ENCODE measurements around the gene CCDC9B. TPM values are rescaled to one million over a fixed set of nuclear protein-coding genes. Genes with fewer than 3 reads are reported as not detected.
A peak's percentile ranks its signal among the peaks of the same experiment; 100 is the strongest.

CCDC9B gene
- total and polyA plus RNA-seq, 8 donors = 18.3 to 72.3 (median 32.3) TPM

DNA sequence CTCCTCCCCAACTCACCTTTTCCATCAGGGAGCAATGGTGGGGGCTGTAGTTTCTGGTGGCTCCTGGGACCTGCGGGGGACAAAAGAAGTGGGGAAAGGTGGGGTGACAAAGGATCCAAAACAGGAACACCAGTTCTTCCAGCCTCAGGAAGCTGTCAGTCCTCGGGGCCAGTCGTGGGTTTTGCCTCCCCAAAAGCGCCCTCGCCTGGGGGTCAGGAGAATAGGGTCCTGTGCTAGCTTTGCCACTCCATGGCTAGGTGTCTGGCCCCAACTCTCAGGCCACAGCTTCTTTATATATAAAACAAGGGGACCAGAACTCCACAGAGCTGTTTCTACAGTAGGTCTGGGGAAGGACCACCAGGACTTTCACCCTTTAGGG is 4.0 kb downstream of the CCDC9B start:
- Histone ChIP-seq H3K9me3 (no peaks in the 10 kb centered on the region), H3K27me3 (no peaks in the 10 kb centered on the region), H3K27ac (no peak overlapping the region), H3K4me1 (peaks cover 0 to 26% (median 4%) of the 10 kb centered on the region in 3 donors), H3K36me3 (no peaks in the 10 kb centered on the region), H3K4me3 (no peak overlapping the region)
- intact Hi-C loops (cut with DNase I) = loop anchor here in 1 of 3 donors (5.0 kb wide), 1 partner anchor 54 kb away; the partner anchor contains the start of gene ANKRD63
- 48 to 52% methylated on average over 5 of the region's 5 CpGs for WGBS, 2 donors
- TF ChIP-seq, protein P1, sequence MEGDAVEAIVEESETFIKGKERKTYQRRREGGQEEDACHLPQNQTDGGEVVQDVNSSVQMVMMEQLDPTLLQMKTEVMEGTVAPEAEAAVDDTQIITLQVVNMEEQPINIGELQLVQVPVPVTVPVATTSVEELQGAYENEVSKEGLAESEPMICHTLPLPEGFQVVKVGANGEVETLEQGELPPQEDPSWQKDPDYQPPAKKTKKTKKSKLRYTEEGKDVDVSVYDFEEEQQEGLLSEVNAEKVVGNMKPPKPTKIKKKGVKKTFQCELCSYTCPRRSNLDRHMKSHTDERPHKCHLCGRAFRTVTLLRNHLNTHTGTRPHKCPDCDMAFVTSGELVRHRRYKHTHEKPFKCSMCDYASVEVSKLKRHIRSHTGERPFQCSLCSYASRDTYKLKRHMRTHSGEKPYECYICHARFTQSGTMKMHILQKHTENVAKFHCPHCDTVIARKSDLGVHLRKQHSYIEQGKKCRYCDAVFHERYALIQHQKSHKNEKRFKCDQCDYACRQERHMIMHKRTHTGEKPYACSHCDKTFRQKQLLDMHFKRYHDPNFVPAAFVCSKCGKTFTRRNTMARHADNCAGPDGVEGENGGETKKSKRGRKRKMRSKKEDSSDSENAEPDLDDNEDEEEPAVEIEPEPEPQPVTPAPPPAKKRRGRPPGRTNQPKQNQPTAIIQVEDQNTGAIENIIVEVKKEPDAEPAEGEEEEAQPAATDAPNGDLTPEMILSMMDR (IDR thresholded peaks at IDR 0.05) = no peak
- no peak for ATAC-seq
- no peak for FAIRE-seq
- DNase-seq = no peak

DNA sequence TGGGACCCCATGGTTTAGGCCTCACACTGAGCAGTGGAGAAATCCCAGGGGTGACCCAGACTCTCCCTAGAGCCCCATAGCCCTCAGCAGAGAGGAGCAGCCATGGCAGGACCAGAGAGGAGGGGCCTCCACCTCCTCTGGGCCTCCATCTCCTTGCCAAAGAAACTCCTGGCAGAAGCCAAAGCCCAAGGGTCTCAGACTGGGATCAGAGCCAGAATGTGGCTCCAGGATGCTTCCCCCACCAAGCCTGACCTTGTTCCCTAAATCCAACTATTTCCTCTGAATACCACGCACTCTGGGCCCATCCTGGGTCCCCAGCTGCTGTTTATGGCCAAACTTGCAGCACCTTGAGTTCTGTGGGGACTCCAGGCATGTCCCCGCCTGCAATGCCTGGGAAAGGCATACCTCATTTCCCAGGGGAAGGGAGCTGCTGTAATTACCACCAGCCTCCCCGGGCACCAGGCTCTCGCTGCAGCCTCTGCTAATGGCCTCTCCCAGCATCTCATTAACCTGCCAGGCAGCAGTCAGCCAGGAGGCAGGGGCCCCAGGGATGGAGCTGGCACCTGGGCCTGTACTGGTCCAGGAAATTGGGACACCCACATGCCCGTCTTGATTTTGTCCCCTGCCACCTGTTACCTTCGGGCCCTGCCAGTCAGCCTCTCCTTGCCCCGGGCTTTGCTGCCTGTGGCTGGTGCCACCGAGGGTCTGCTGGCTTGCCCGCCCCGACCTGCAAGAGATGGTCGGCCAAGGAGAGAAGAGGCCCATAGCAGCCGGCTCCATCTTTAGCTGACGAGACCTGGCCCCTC is 4.6 kb downstream of the CCDC9B start:
- Histone ChIP-seq H3K27me3 (no peaks in the 10 kb centered on the region), H3K4me3 (no peak overlapping the region), H3K9me3 (no peaks in the 10 kb centered on the region), H3K27ac (no peak overlapping the region), H3K4me1 (peaks cover 0 to 23% (median 2%) of the 10 kb centered on the region in 3 donors), H3K36me3 (no peaks in the 10 kb centered on the region)
- FAIRE-seq (no peak), DNase-seq (peak in 1 of 6 donors; percentile 40), ATAC-seq (no peak)
- TF ChIP-seq, protein P1 (IDR thresholded peaks at IDR 0.05) = no peak
- WGBS, 2 donors = 78 to 84% methylated on average over 13 of the region's 13 CpGs
- intact Hi-C loops (cut with DNase I) = loop anchor here in 1 of 3 donors (5.0 kb wide), 1 partner anchor 54 kb away; the partner anchor contains the start of gene ANKRD63

DNA sequence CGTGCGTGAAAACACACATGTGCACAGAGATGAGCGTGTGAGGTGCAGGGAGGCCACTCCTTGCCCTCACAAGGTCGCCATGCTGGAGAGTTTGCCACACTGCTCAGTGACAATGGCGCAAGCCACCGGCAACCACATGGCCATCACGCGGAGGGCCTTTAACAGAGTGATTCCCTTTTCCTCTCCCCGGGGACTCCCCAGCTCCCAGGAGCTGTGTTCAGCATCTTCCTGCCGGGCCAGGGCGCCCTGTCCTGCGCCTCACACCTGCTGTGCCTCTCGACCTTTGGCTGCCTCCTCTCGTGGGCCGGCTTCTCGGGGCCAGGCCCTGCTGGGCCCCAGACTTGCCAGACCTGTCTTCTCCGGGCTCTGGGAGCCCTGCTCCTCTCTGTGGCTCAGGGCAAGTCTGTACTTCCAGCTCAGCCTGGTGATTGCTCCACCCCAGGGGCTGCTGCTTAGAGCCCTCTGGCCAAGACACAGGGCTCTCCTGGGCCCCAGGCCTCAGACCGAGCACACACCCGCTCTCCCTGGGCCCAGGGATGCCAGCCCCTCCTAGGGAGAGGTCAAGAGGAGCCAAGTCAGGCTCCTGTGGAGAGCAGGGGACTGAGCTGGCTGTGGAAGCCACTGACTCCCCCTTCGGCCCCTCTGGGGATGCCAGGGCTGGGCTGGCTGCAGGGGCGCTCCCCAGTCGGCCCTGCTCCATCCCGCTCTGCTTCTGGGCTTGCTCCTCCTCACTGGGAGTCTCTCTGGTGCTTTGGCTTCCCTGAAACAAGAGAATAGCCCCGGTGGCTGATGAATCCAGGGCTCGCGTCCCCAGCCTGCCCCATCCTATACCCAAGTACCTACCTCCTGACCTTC is 5.6 kb downstream of the CCDC9B start:
- ATAC-seq (no peak), DNase-seq (peak in 1 of 6 donors; percentile 58), FAIRE-seq (no peak)
- Histone ChIP-seq H3K4me1 (peaks cover 0 to 21% (median 0%) of the 10 kb centered on the region in 3 donors), H3K4me3 (no peak overlapping the region), H3K27ac (peak overlapping the region in 2 of 4 donors; percentile 64 to 73), H3K9me3 (no peaks in the 10 kb centered on the region), H3K36me3 (no peaks in the 10 kb centered on the region), H3K27me3 (no peaks in the 10 kb centered on the region)
- intact Hi-C loops (cut with DNase I) = loop anchor here in 1 of 3 donors (5.0 kb wide), 1 partner anchor 53 kb away; the partner anchor contains the start of gene ANKRD63
- 77 to 80% methylated on average over 24 to 26 of the region's 26 CpGs for WGBS, 2 donors
- TF ChIP-seq, protein P1 (IDR thresholded peaks at IDR 0.05) = no peak

DNA sequence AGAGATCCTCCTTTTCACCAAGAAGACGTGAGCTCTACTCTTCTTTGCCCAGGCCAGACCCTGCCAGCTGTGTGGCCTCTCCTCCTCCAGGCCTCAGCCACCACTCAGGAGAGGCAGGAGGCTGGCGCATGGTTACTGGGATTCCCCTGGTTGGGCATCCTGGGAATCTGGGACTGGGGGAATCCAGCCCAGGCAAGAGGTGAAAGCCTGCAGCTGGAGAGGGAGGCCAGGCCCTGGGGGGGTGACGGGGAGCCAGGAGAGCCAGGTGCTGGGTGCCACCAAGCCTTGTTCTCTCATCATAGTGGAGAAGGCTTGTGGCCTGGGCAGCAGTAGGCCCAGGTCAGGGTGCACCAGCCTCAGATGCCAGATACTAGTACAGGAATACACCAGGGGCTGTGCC is 6.2 kb downstream of the CCDC9B start:
- Histone ChIP-seq H3K4me3 (no peak overlapping the region), H3K27ac (peak overlapping the region in 2 of 4 donors; percentile 64 to 73), H3K36me3 (no peaks in the 10 kb centered on the region), H3K4me1 (peaks cover 0 to 21% (median 0%) of the 10 kb centered on the region in 3 donors), H3K9me3 (no peaks in the 10 kb centered on the region), H3K27me3 (no peaks in the 10 kb centered on the region)
- ATAC-seq (peak in 1 of 4 donors; percentile 1), DNase-seq (peak in 1 of 6 donors; percentile 52), FAIRE-seq (no peak)
- intact Hi-C loops (cut with DNase I) = no loop called here
- WGBS, 2 donors = 83 to 85% methylated on average over 3 of the region's 3 CpGs
- TF ChIP-seq, protein P1 (IDR thresholded peaks at IDR 0.05) = no peak

All from pancreas (tissue), 10 donors.